SW 1271 (cell line): ENCODE data around the gene TSC1.

ENCODE experiments used
- DNase-seq, 2 experiments: peaks; one replicate each; lab custom pipeline; 2025; lab: John Stamatoyannopoulos, UW

TSC1 gene

GRCh38 chr9:132887181-132888120, 57.0 kb downstream of the TSC1 start:
- DNase-seq = no peak

- no peak for DNase-seq
These were observed 58.1 kb downstream of the TSC1 start for GRCh38 chr9:132886334-132886725.

GRCh38 chr9:132885720-132886333, 58.6 kb downstream of the TSC1 start:
- no peak for DNase-seq

GRCh38 chr9:132883349-132884294, 60.8 kb downstream of the TSC1 start:
- no peak for DNase-seq

- no peak for DNase-seq
These were observed 61.8 kb downstream of the TSC1 start for GRCh38 chr9:132882616-132883015.

- no peak for DNase-seq
These were observed 62.6 kb downstream of the TSC1 start for GRCh38 chr9:132881826-132882225.

- DNase-seq = no peak
These were observed 64.1 kb downstream of the TSC1 start for GRCh38 chr9:132880324-132880661.

- DNase-seq = no peak
These were observed 64.7 kb downstream of the TSC1 start for GRCh38 chr9:132879457-132880323.

GRCh38 chr9:132878695-132879456, 65.5 kb downstream of the TSC1 start, which contains the start of gene SPACA9:
Gene SPACA9 (plus strand): TSS chr9:132878898. CDS start chr9:132883948, 5,050 bp downstream.
- DNase-seq = peak in 1 of 2 experiments; percentile 58

GRCh38 chr9:132877824-132878694, 66.4 kb downstream of the TSC1 start, which contains the start of gene AK8:
Gene AK8 (minus strand): TSS chr9:132878284. CDS start chr9:132878255, 29 bp downstream.
- DNase-seq = peak in 1 of 2 experiments; percentile 62

GRCh38 chr9:132877458-132877823, 67.0 kb downstream of the TSC1 start:
- DNase-seq = no peak

- DNase-seq = no peak
These were observed 67.6 kb downstream of the TSC1 start for GRCh38 chr9:132876849-132877248.

GRCh38 chr9:132875159-132875558, 69.3 kb downstream of the TSC1 start:
- DNase-seq = no peak

- DNase-seq = no peak
These were observed 71.0 kb downstream of the TSC1 start for GRCh38 chr9:132873403-132873802.

- no peak for DNase-seq
These were observed 75.2 kb downstream of the TSC1 start for GRCh38 chr9:132869266-132869665.

GRCh38 chr9:132866898-132867297, 77.5 kb downstream of the TSC1 start:
- no peak for DNase-seq

GRCh38 chr9:132864691-132865090, 79.7 kb downstream of the TSC1 start:
- no peak for DNase-seq

GRCh38 chr9:132864277-132864676, 80.1 kb downstream of the TSC1 start:
- no peak for DNase-seq

GRCh38 chr9:132863096-132863495, 81.3 kb downstream of the TSC1 start:
- DNase-seq = no peak
